WI38 (cell line): ENCODE results near the gene CYP8B1.

Experiments
- H3K4me3 ChIP-seq: 2 replicates; pipeline ENCODE4 v1.5.1; 2011; ENCODE audit warnings: low read depth, mild to moderate bottlenecking, control low read depth, low read length
- TF ChIP-seq, protein P1 (sequence below): IDR thresholded peaks from 2 replicates; pipeline ENCODE4 v1.5.1; 2012; ENCODE audit warnings: low read depth, mild to moderate bottlenecking, control low read depth, low read length

CYP8B1 gene

DNA sequence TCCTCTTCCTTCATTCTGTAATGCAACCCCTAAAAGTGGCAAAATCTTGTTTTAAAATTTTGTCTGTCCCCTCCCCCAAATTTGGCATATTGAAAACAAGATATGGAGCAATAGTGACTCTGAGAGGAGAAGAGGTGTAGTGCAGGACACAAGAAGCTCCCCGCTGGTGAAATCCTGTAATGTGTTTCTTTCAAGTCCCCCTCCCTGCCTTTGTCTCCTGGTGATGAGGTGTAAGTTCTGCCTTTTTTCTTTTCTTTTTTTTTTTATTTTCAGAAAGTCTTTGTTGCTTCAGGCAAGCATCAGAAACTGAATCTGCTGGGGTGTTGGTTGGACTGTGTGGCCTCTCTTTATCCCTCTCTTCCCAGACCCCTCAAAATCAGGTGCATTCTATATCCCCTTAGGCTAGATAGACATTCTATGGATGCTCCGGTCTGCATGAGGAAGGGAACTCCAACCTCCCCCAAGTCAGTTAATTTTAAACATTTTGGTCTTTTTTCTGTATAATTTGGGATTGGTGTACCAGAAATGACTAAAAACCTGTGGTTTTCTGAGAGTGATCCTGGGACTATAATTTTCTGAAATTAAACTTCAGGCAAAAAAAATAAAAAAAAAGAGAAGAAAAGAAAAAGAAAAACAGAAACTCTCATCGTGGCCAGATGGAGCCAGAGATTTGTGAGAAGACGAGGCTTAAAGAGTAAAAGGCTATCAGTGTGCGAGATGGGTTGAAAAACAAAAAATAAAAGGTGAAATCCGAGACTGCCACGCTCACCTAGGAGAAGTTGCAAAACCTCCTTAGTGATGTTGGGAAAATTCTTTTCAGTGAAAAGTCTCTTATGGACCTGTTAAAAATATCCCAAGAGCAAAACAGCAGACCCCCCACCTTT is 45.0 kb downstream of the CYP8B1 start:
- TF ChIP-seq, protein P1, sequence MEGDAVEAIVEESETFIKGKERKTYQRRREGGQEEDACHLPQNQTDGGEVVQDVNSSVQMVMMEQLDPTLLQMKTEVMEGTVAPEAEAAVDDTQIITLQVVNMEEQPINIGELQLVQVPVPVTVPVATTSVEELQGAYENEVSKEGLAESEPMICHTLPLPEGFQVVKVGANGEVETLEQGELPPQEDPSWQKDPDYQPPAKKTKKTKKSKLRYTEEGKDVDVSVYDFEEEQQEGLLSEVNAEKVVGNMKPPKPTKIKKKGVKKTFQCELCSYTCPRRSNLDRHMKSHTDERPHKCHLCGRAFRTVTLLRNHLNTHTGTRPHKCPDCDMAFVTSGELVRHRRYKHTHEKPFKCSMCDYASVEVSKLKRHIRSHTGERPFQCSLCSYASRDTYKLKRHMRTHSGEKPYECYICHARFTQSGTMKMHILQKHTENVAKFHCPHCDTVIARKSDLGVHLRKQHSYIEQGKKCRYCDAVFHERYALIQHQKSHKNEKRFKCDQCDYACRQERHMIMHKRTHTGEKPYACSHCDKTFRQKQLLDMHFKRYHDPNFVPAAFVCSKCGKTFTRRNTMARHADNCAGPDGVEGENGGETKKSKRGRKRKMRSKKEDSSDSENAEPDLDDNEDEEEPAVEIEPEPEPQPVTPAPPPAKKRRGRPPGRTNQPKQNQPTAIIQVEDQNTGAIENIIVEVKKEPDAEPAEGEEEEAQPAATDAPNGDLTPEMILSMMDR: no peak
- no peak overlapping the region for H3K4me3 ChIP-seq

DNA sequence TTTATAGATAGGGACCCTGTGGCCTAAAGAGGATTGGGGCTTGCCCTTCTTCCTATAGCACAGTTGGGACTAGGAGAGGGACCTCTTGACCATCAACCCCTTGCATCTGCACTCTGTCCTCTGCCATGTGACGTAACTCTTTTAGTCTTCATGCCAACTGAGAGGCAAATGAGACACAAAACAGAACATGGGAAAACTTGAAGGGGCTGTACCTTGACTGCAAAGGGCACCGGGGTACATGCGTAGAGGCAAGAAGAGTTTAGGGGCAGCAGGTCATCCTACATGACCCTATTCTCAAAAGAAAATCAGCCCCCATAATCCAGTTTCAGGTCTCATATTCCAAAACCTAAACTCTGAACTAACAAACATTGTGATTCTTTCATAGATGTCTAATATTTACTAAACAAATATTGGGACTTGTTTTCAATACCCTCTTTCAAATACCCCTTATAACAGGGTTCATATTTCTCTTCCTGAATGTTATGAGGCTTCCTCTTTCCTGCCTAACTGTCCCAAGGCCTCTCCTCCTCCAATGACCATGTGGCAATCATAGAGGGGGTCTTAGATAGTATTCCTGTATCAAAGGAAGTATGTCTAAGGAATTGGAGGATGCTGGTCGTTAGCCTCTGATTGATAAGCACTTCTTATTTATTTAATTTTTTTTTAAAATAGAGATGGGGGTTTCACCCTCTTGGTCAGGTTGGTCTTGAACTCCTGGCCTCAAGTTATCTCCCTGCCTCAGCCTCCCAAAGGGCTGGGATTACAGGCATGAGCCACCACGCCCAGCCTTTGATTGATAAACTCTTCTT is 45.8 kb downstream of the CYP8B1 start:
- TF ChIP-seq, protein P1: no peak
- no peak overlapping the region for H3K4me3 ChIP-seq

DNA sequence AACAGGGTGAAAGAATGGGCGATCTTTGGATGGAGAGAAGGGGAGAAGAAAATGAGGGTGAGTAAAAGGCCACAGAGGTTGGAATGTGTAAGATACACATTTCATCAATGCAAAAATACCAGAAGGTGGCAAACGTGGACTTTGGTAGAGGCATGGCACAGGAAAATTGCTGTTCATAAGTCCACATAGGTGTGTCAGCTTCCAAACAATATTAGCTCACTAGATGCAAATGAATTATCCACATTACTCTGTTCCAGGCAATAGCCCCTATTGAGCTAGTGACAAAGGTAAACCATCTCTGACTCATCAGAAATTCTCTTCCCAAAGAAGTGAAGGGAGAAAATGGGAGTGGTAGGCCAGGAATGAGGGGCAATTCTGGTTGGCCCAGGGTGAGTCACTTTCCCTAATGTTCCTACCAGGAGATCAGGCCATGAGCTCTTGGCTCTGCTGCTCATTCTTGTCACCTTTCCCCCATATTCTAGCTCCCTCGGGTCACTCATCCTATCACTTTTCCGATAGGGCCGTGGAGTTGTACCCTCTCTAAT is 46.5 kb downstream of the CYP8B1 start:
- TF ChIP-seq, protein P1: no peak
- no peak overlapping the region for H3K4me3 ChIP-seq

DNA sequence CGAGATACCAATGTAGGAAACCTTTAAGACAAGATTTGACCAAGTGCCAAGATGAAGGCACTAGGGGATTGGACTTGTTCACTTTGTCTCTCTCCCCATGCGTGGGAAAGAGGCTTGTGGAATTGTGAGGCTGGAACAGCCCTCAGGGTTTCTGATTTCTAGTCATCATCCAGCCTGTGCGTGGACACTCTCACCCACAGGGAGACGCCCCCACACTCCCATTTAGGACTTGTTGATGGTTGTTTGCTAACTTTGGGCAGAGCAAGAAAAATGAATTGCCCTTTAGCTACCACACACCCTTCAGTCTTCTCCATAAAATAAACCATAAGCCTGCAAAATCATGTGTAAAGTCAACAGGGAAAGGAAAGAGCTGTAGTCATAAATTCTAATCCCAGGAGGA is 48.0 kb downstream of the CYP8B1 start:
- TF ChIP-seq, protein P1: no peak
- no peak overlapping the region for H3K4me3 ChIP-seq

DNA sequence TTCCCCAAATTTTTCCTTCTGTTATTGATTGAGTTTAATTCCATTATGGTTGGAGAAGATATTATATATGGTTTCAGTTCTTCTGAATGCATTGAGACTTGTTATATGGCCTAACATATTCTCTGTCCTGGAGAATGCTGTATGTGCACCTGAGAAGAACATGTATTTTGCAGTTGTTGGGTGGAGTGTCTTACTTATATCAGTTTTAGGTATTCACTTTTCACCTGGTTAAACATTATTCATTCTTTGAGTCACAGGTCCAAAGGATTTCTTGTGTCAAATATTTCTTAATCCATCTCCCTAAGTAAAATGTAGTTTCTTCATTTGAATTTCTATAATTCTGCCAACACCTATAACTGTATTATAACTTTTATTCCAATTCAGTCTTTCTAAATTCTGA is 48.7 kb downstream of the CYP8B1 start:
- TF ChIP-seq, protein P1: no peak
- no peak overlapping the region for H3K4me3 ChIP-seq

DNA sequence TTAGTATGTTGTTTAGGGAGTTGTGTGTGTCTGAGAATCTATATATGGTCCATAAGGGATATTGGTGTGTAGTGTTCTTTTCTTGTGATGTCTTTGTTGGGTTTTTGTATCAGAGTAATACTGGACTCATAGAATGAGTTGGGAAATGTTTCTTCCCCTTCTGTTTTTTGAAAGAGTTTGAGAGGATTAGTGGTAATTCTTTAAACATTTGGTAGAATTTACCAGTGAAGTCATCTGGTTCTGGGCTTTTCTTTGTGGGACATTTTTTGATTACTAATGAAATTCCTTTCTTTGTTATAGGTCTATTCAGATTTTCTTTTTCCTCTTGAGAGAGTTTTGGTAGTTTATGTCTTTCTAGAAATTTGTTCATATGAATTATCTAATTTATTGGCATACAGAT is 49.5 kb downstream of the CYP8B1 start:
- TF ChIP-seq, protein P1: no peak
- H3K4me3 ChIP-seq: no peak overlapping the region
